Smooth muscle cell of the coronary artery (primary cell): ENCODE data around the gene PBX4. TPM values are rescaled to one million over a fixed set of nuclear protein-coding genes. Genes with fewer than 3 reads are reported as not detected.

ENCODE experiments used
- total RNA-seq: library from RNA; depleted of rRNA; stranded (reverse); fragments of >200 nt; gene quantifications from 2 replicates; pipeline ENCODE4 v1.2.3, GENCODE V29; 2014; ENCODE audit warnings: low replicate concordance

The PBX4 gene, protein sequence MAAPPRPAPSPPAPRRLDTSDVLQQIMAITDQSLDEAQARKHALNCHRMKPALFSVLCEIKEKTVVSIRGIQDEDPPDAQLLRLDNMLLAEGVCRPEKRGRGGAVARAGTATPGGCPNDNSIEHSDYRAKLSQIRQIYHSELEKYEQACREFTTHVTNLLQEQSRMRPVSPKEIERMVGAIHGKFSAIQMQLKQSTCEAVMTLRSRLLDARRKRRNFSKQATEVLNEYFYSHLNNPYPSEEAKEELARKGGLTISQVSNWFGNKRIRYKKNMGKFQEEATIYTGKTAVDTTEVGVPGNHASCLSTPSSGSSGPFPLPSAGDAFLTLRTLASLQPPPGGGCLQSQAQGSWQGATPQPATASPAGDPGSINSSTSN
- total RNA-seq, result 3.2 TPM in 1 of 2 replicates, not detected in the other

DNA sequence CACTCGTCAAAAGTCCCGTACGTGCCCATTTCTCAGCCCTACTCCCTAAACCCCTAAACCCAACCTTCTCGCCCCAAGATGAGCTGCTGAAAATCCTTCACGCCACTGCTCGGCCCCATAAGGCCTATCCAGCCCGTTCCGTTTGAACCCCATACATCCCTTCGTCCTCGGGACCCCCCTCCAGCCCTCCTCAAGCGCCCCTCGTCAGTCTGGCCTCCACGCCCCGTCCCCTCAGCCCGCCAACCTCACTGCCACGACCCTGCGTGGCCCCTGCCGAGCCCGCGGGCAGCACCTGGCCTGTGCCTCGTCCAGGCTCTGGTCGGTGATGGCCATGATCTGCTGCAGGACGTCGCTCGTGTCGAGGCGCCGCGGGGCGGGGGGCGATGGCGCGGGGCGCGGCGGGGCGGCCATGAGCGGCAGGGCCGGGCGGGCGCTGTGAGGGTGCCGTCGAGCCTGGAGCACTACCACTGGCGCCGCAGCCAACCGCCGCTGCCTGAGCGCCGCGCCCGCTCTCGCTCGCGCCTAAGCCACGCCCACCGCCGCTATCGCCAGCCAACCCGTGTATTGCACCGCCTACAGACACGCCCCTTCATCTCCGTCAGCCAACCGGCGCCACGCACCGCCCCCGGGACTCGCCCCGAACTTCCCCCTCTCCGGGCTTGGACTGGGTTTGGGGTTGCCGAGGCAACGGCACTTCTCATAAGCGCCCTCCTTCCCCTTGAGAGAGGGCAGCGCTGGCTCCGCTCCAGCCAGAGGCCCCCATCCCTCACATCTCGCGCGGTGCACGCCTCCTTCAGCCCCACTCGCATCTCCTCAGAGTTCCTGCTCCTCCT is at the start of gene PBX4:
Gene PBX4 (minus strand): TSS at position 469 of the 833 bp plus-strand sequence. CDS start 58 bp downstream, at position 411.

DNA sequence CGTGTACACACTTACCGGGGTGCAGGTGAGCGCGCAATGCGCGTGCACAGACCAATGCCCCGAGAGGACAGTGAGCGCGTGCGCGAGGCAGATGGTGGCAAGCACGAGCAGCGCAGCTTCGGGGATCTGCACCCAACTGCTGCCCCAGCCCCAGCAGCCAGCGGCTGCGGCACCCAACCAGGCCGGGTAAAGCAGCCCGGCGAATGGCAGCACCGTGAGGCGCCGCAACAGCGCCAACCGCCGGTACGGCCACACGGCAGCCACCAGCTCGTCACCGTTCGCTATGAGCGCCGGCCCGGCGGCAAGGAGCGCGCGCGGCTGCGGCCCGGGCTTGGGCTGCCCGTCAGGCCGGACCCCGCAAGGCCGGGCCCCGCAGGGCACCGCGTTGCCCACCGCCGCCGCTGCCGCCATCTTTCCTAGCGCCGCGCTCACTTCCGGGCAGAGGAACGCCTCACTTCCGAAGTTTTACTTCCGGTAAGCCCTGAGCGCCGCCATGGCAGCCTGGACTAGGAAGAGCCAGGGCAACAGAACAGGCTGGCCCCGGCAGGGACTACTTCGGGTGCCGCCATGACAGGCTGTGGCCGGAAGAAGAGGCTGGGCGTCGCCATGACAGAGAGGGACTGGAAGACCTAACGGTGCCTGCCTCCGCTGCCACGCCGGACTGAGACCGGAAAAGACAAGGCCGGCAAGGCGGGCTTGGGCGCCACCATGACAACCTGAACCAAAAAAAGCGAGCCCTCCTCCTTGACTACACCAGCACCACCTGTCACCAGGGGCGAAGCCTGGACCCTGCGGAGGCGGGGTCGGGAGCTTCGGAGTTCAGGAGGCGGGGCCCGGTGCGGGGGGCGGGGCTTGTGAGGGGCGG is 45.0 kb upstream of the PBX4 start, which contains the start of gene ATP13A1:
Gene ATP13A1 (minus strand): TSS at position 421 of the 865 bp plus-strand sequence. CDS start 10 bp downstream, at position 411.

DNA sequence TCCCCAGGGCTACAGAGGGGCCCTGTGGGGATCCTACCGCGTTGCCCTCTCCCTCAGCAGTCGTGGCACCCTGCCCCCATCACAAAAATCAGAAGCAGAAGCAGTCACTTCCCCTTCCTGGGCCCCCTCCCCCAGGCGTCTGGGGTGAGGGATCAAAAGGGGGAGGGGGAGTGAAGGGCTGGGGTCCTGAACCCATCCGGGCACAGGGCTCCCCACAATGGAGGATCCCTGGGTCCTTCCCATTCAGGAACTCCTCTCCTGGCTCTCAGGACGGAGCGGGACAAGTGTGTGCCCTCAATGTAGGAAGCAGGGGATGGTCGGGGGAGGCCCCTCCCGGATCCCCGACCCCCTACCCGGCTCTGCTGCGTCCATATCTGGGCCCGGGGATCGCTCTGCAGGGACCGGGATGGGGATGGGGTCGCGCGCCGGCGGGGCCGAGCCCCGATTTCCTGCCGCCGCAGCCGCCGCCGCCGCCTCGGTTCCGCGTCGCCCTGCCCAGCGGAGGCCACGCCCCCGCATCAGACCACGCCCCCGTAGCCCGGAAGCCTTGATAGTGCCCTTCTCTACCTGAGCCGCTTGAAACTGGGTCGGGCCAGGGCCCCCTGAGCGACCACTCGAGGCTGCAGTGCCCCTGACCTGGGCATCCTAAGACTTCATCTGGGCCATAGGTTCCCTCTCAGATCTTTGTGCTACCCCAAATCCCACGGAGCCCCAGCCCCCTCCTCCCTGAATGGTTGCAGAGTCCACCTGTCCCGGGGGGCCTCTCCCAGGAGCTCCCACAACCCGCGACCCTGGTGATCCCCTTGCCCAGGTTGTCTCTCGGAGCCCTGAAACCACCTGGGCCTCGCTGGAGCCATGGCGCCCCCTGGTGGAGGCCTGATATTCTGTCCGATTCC is 24.9 kb upstream of the PBX4 start, which contains the start of gene GMIP:
Gene GMIP (minus strand): TSS at position 500 of the 896 bp plus-strand sequence. CDS start 128 bp downstream, at position 372.

GRCh38 chr19:19627621-19628500 is 9.4 kb upstream of the PBX4 start, which contains the start of gene LPAR2:
TSS of gene LPAR2 (minus strand) at chr19:19628220. CDS start at chr19:19627275, 945 bp downstream.

DNA sequence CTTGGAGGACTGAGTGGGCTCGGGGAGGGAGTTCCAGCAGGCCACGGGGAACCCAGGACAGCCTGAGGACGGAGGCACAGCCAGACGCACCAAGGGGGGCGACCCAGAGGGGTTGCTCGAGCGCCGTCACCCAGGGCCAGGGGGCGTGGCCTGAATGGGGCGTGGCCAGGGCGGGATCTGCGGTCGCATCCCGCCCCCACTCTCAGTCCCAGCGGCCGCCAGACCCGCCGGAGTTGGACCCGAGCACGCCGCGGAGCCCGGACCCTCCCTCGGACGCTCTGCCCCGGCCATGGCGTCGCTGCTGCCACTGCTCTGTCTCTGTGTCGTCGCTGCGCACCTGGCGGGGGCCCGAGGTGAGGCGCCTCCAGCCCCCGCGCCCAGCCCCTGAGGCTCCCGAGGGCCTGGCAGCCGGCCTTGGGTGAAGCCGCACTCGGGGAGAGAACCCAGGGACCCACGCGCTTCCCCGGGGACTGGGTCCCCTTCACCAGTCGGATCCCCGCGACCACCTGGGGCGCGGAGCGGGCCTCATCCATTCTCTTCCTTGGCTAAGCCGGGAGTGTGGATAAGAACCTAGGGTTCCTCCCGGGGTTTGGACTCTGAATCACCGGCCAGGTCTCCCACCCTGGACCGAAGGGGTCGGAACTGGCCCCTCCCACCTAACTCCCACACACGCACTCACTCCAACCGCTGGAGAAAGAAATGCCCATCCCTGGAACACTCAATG is 80.3 kb downstream of the PBX4 start, which contains the start of gene CILP2:
Gene CILP2 (plus strand): TSS at position 205 of the 724 bp plus-strand sequence. CDS start 85 bp downstream, at position 290.

GRCh38 chr19:19528721-19529490 is 89.6 kb downstream of the PBX4 start, which contains the start of gene YJEFN3:
TSS of gene YJEFN3 (plus strand) at chr19:19528911. CDS start at chr19:19528933, 22 bp downstream.

DNA sequence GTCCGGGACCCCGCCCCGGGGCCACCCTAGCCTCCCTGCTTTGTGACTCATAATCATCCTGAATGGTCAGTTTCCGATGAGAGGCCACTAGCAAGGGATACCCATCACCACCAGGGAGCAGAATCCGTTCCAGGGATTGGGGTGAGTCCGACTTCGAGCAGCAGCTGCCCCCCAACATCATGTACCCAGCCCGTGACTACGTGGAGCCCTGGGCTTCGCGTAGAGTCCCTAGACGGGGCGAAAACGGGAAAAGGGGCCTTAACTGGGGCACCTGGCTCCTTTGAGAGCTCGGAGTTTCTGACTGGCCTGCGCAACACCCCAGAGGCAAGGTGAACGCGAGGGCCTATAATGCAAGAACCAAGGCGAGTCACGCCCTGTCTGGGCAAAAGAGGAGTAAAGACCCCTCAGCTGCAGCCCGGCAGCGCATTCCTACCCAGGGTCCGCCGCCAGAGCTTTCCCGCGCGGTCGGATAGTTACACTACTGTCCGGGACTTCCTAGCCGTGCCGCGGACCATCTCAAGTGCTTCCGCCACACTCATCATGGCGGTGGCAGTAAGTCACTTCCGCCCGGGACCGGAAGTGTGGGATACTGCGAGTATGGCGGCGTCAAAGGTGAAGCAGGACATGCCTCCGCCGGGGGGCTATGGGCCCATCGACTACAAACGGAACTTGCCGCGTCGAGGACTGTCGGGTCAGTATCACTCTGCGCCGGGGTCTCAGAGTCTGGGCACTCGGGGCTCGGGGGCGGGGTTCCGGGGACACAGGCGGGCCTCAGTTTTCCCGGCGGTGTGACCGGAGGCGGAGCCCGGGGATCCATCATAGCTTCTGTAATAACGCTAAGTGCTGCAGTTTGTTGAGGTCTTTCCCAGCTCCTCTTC is 102.6 kb downstream of the PBX4 start, which contains the start of gene NDUFA13:
Gene NDUFA13 (plus strand): TSS at position 584 of the 878 bp plus-strand sequence. CDS start 14 bp downstream, at position 598.

GRCh38 chr19:19514881-19515641 is 103.4 kb downstream of the PBX4 start, which contains the start of gene TSSK6:
TSS of gene TSSK6 (minus strand) at chr19:19515548. CDS start at chr19:19515427, 121 bp downstream.

Other genes starting within 250 kb of the PBX4 start
- 30.1 and 40.2 TPM in 2 replicates for gene GATAD2A, start 213.0 kb downstream of the PBX4 start, total RNA-seq
- gene TSSK6, start 103.1 kb downstream of the PBX4 start, total RNA-seq, result 1.5 and 2.9 TPM in 2 replicates
- gene NDUFA13, start 102.5 kb downstream of the PBX4 start, total RNA-seq, result 440 and 987 TPM in 2 replicates
- gene YJEFN3, start 89.8 kb downstream of the PBX4 start, total RNA-seq, result 0.12 and 0.15 TPM in 2 replicates
- 0.08 and 0.12 TPM in 2 replicates for gene CILP2, start 80.4 kb downstream of the PBX4 start, total RNA-seq
- 0.83 and 1.9 TPM in 2 replicates for gene LPAR2, start 9.5 kb upstream of the PBX4 start, total RNA-seq
- 1.4 and 4.7 TPM in 2 replicates for gene GMIP, start 25.0 kb upstream of the PBX4 start, total RNA-seq
- gene ATP13A1, start 45.0 kb upstream of the PBX4 start, total RNA-seq, result 20.6 and 30.0 TPM in 2 replicates
- gene ZNF101, start 50.2 kb upstream of the PBX4 start, total RNA-seq, result 2.7 and 5.3 TPM in 2 replicates
- 4.3 and 4.9 TPM in 2 replicates for gene ZNF14, start 114.4 kb upstream of the PBX4 start, total RNA-seq
- gene ZNF506, start 203.1 kb upstream of the PBX4 start, total RNA-seq, result 7.6 and 7.8 TPM in 2 replicates
- 1.1 and 2.7 TPM in 2 replicates for gene ZNF253, start 247.2 kb upstream of the PBX4 start, total RNA-seq